ENCODE results near the gene NDUFC2. TPM values are rescaled to one million over a fixed set of nuclear protein-coding genes. Genes with fewer than 3 reads are reported as not detected.

The NDUFC2 gene
- total RNA-seq (100 to 1,000 TPM; 202 to 220 TPM), polyA plus RNA-seq (189 TPM)

DNA sequence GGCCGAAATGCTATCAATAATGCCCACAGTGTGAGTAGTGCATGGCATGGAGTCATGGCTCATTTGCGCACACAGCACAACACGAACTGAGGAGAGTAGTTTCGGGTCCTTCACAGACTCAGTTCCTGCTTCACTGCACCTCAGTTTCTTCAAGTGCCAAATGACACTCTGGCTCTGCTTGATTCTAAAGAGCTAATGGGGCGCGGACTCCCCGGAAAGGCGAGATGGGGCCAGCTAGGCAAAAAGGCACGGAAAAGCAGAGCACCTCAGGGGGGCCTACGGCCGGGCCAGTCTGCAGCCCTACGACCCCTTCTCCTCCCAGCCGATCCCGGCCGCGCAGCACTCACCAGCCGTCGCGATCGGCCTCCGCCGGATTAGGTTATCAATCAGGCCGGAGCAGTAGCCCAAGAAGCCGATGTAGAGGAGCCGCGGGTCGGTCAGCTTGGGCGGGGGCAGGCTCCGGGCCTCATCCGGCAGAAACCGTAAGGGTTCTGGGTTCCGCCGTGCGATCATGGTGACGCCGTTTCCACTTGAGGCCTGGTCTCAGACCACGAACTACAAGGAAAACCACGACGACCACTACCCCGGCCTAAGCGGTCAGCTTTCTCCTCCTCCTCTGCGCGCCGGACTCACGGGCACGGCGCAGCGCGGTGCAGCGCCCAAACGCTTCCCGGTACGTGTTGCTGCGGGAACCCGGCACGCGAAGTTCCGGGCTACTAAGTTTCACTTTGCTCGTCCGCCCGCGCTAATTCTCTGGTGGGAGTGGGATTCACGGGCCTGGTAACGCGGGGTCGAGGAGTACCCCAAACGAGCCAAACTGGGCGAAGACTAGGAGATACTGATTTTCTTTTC is at the start of gene NDUFC2:
Gene NDUFC2, minus strand, starts transcription at position 631 of the 852 bp plus-strand sequence. Its CDS starts 118 bp downstream, at position 513.
- Histone ChIP-seq H3K9me3 (ENCODE audit: low read length) (no peaks in the 10 kb centered on the region), H3K4me1 (ENCODE audit: insufficient read depth, low read length) (peaks cover 48% of the 10 kb centered on the region), H3K27ac (ENCODE audit: low read depth, low read length) (peak within 1 kb of the TSS; percentile 83), H3K36me3 (ENCODE audit: insufficient read depth, low read length) (no peaks in the 10 kb centered on the region), H3K4me3 (ENCODE audit: low read length) (peak within 1 kb of the TSS; percentile 82), H3K27me3 (ENCODE audit: insufficient read depth, low read length, poor library complexity, severe bottlenecking) (no peaks in the 10 kb centered on the region)
- peak; percentile 33 to 68 (median 52) for DNase-seq
- Mint-ChIP-seq H3K27me3 (no peaks in the 10 kb centered on the region), H3K36me3 (peaks cover 0 to 25% (median 3%) of the 10 kb centered on the region in 3 donors), H3K27ac (peak within 1 kb of the TSS; percentile 82 to 97 (median 94)), H3K9me3 (no peaks in the 10 kb centered on the region), H3K4me3 (peak within 1 kb of the TSS in 6 of 7 donors; percentile 95 to 98 (median 96)), H3K4me1 (peaks cover 52 to 73% (median 66%) of the 10 kb centered on the region in 3 donors)
- CTCF ChIA-PET, result interaction anchor here (0.8 to 1.3 kb wide), 3 partner anchors 32 to 60 kb away, joined by 3 to 4 read pairs (median 3); partner anchors contain the start of gene ALG8
- POLR2A ChIA-PET, result interaction anchor here (0.6 to 1.4 kb wide), 2 partner anchors 85 to 339 kb away, joined by 4 read pairs; partner anchors contain the start of genes GAB2 and INTS4

DNA sequence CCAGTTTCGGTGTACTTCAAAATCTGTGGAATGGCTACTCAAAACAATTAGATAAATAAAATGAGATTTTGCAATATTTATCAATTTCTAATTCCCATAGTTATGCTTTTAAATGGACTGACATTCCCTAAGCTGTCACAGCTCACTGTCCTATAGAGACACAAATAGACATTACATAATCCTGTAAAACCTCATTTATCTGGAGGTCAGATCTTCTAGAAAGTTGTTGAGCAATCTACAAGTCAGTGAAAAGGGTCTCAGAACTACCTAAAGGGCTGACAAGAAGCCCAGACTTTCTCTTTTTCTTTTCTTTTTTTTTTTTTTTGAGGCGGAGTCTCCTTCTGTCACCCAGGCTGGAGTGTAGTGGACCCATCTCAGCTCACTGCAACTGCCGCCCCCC is 47.7 kb upstream of the NDUFC2 start:
- peaks cover 5 to 14% (median 13%) of the 10 kb centered on the region in 3 donors for H3K4me1 Mint-ChIP-seq
- peaks cover 0 to 13% (median 1%) of the 10 kb centered on the region in 3 donors for H3K36me3 Mint-ChIP-seq
- POLR2A ChIA-PET, result no interaction called here
- no peak overlapping the region for H3K4me3 Mint-ChIP-seq
- H3K36me3 ChIP-seq (ENCODE audit: insufficient read depth, low read length), result peaks cover 11% of the 10 kb centered on the region
- H3K9me3 Mint-ChIP-seq, result no peaks in the 10 kb centered on the region
- H3K27me3 ChIP-seq (ENCODE audit: insufficient read depth, low read length, poor library complexity, severe bottlenecking), result no peaks in the 10 kb centered on the region
- no peak for DNase-seq
- no peak overlapping the region for H3K27ac Mint-ChIP-seq
- no peaks in the 10 kb centered on the region for H3K27me3 Mint-ChIP-seq
- H3K27ac ChIP-seq (ENCODE audit: low read depth, low read length), result no peak overlapping the region
- no peaks in the 10 kb centered on the region for H3K4me1 ChIP-seq (ENCODE audit: insufficient read depth, low read length)
- no peaks in the 10 kb centered on the region for H3K9me3 ChIP-seq (ENCODE audit: low read length)
- no peak overlapping the region for H3K4me3 ChIP-seq (ENCODE audit: low read length)
- CTCF ChIA-PET, result no interaction called here

DNA sequence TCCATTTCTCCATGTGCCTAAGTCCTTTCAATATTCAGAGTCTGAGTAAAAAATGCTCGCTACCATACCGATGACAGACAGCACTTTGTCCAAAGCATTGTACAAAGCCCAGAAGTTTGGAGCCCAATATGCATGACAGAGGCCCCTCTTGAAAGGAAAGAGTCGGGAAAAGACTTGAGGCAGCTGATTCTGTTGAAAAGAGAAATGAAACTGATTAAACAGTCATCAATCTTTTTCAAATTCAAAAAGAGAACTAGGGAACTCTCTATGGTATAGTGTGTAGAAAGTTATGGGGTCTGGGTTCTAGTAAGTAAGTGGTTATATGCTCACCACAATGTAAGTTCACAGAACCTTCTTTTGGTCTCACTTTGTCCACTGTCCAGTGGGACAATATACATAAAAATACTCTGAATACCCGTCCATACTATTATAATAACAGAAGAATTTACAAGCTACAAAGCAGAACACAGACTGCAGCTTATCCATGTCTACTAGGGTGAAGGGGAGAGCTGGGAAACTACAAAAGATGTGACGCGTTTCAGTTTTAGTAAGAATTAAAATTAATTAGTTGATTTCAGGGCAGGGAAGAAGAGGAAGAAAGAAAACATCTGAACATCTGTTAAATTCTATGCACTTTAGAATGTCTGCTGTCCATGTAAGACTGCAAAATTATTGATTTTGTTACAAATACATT is 33.1 kb upstream of the NDUFC2 start:
- Mint-ChIP-seq H3K4me1 (no peaks in the 10 kb centered on the region), H3K4me3 (no peak overlapping the region), H3K9me3 (no peaks in the 10 kb centered on the region), H3K36me3 (peaks cover 4 to 55% (median 26%) of the 10 kb centered on the region in 3 donors), H3K27me3 (no peaks in the 10 kb centered on the region), H3K27ac (peak overlapping the region in 1 of 8 donors; percentile 54)
- Histone ChIP-seq H3K27ac (ENCODE audit: low read depth, low read length) (no peak overlapping the region), H3K27me3 (ENCODE audit: insufficient read depth, low read length, poor library complexity, severe bottlenecking) (no peaks in the 10 kb centered on the region), H3K4me1 (ENCODE audit: insufficient read depth, low read length) (no peaks in the 10 kb centered on the region), H3K9me3 (ENCODE audit: low read length) (no peaks in the 10 kb centered on the region), H3K4me3 (ENCODE audit: low read length) (no peak overlapping the region), H3K36me3 (ENCODE audit: insufficient read depth, low read length) (peaks cover 11% of the 10 kb centered on the region)
- ChIA-PET CTCF (no interaction called here), POLR2A (no interaction called here)
- no peak for DNase-seq

DNA sequence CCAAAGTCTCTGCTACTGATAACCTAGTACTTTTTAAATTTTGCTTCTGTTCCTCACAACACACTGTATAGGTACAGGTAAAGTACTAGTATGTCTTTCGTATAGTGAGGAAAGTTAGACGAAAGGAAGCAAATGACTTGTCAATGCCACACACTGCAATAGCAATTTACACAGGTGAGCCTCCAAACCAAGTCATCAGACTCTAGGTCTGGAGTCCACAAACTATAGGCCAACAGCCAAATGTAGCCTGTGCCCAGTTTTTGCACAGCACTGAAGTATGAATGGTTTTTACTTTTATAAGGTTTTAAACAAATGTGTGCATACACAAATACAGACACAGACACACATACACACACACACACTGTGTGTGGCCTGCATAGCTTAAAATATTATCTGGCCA is 31.6 kb upstream of the NDUFC2 start:
- Histone ChIP-seq H3K4me1 (ENCODE audit: insufficient read depth, low read length) (no peaks in the 10 kb centered on the region), H3K9me3 (ENCODE audit: low read length) (no peaks in the 10 kb centered on the region), H3K27me3 (ENCODE audit: insufficient read depth, low read length, poor library complexity, severe bottlenecking) (no peaks in the 10 kb centered on the region), H3K27ac (ENCODE audit: low read depth, low read length) (no peak overlapping the region), H3K4me3 (ENCODE audit: low read length) (no peak overlapping the region), H3K36me3 (ENCODE audit: insufficient read depth, low read length) (peaks cover 11% of the 10 kb centered on the region)
- H3K27ac Mint-ChIP-seq, result peak overlapping the region in 1 of 8 donors; percentile 20
- H3K4me1 Mint-ChIP-seq, result no peaks in the 10 kb centered on the region
- peaks cover 8 to 53% (median 22%) of the 10 kb centered on the region in 3 donors for H3K36me3 Mint-ChIP-seq
- no peaks in the 10 kb centered on the region for H3K9me3 Mint-ChIP-seq
- CTCF ChIA-PET, result interaction anchor here (0.9 kb wide), 1 partner anchor 8 kb away, joined by 4 read pairs; no protein-coding TSS in a partner anchor
- no peaks in the 10 kb centered on the region for H3K27me3 Mint-ChIP-seq
- POLR2A ChIA-PET, result no interaction called here
- no peak overlapping the region for H3K4me3 Mint-ChIP-seq
- DNase-seq, result no peak

DNA sequence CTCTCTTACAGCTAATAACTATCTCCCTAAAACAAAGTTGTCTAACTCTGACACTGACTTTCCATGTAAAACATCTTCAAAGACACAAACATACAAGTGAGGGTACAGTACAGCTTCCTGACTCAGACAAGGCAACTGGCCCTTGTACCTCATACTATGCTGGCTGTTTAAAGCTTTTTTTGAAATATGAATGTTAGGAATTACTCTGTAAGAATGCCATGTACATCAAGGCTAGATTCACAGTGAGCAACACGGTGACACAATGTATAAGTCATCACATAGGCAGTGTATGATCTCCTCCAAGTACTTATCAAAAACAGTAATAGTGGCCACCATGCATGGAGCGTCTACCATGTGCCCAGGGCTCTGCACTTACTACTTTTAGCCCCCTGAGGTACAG is 31.2 kb upstream of the NDUFC2 start:
- ChIA-PET POLR2A (no interaction called here), CTCF (interaction anchor here (0.9 kb wide), 1 partner anchor 9 kb away, joined by 4 read pairs; no protein-coding TSS in a partner anchor)
- Histone ChIP-seq H3K4me3 (ENCODE audit: low read length) (no peak overlapping the region), H3K27me3 (ENCODE audit: insufficient read depth, low read length, poor library complexity, severe bottlenecking) (no peaks in the 10 kb centered on the region), H3K4me1 (ENCODE audit: insufficient read depth, low read length) (no peaks in the 10 kb centered on the region), H3K27ac (ENCODE audit: low read depth, low read length) (no peak overlapping the region), H3K9me3 (ENCODE audit: low read length) (no peaks in the 10 kb centered on the region), H3K36me3 (ENCODE audit: insufficient read depth, low read length) (peaks cover 11% of the 10 kb centered on the region)
- no peaks in the 10 kb centered on the region for H3K27me3 Mint-ChIP-seq
- peaks cover 9 to 55% (median 22%) of the 10 kb centered on the region in 3 donors for H3K36me3 Mint-ChIP-seq
- no peaks in the 10 kb centered on the region for H3K9me3 Mint-ChIP-seq
- peak overlapping the region in 1 of 8 donors; percentile 20 for H3K27ac Mint-ChIP-seq
- DNase-seq, result no peak
- no peak overlapping the region for H3K4me3 Mint-ChIP-seq
- H3K4me1 Mint-ChIP-seq, result no peaks in the 10 kb centered on the region

DNA sequence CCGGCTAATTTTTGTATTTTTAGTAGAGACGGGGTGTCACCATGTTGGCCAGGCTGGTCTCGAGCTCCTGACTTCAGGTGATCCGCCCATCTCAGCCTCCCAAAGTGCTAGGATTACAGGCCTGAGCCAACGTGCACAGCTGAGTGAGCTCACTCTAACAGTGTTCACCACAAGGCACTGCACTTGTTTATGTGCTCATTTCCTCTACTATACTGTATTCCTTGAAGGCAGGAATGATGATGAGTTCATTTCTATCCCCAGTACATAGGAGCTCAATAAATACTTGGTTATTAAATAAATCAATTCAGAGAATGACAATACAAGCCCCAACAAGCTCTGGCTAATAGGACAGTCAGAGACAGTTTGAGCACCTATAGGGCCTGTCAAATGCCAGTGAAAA is 30.7 kb upstream of the NDUFC2 start:
- Histone ChIP-seq H3K9me3 (ENCODE audit: low read length) (no peaks in the 10 kb centered on the region), H3K36me3 (ENCODE audit: insufficient read depth, low read length) (peaks cover 11% of the 10 kb centered on the region), H3K4me1 (ENCODE audit: insufficient read depth, low read length) (no peaks in the 10 kb centered on the region), H3K27me3 (ENCODE audit: insufficient read depth, low read length, poor library complexity, severe bottlenecking) (no peaks in the 10 kb centered on the region), H3K4me3 (ENCODE audit: low read length) (no peak overlapping the region), H3K27ac (ENCODE audit: low read depth, low read length) (no peak overlapping the region)
- no peak for DNase-seq
- Mint-ChIP-seq H3K27ac (peak overlapping the region in 1 of 8 donors; percentile 32), H3K27me3 (no peaks in the 10 kb centered on the region), H3K4me3 (no peak overlapping the region), H3K9me3 (no peaks in the 10 kb centered on the region), H3K4me1 (no peaks in the 10 kb centered on the region), H3K36me3 (peaks cover 9 to 54% (median 18%) of the 10 kb centered on the region in 3 donors)
- ChIA-PET POLR2A (no interaction called here), CTCF (interaction anchor here (0.9 kb wide), 1 partner anchor 9 kb away, joined by 4 read pairs; no protein-coding TSS in a partner anchor)

DNA sequence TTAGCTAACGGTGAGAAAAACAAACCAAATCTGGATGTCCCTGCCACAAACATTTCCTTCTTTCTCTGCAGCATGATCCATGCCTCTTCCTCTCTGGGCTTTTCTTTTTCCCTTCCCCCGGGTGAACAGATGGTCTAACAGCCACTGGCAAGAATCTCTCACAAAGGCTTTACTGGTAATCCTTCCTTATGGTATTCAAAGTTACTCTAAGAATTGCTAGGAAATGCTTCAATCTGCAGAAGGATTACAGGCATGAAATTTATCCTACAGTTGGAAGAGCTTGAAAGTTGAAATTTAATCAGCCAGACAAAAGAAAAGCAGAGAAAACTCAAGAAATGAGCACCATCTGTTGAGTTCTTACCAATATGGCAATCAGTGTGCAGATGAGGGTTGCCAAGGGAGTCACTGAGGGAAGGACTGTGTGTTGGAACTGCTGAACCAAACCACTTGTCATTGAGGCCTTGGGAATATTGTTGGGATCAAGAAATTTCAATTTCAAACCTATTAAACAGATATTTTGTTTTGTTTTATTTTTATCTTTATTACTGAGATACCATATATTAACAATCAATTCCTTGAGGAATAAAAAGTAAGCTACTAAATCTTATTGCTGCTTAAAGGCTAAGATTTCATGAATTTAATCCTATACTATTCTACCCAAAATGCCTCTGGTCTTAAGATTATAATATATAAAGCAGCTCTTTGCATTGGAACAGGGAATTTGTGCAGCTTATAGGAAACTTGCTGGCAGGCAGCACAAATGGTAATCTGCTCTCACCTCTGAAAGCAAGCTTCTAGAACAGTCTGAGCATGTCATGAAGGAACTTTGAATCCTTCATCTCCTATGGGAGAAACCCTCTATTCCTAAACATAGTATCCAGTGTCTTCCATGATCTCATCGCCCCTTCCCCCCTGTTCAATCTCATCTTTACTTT is 29.7 kb upstream of the NDUFC2 start:
- Mint-ChIP-seq H3K36me3 (peaks cover 9 to 55% (median 18%) of the 10 kb centered on the region in 3 donors), H3K9me3 (no peaks in the 10 kb centered on the region), H3K4me1 (no peaks in the 10 kb centered on the region), H3K27me3 (no peaks in the 10 kb centered on the region), H3K27ac (no peak overlapping the region), H3K4me3 (no peak overlapping the region)
- ChIA-PET POLR2A (no interaction called here), CTCF (no interaction called here)
- Histone ChIP-seq H3K4me1 (ENCODE audit: insufficient read depth, low read length) (no peaks in the 10 kb centered on the region), H3K27me3 (ENCODE audit: insufficient read depth, low read length, poor library complexity, severe bottlenecking) (no peaks in the 10 kb centered on the region), H3K27ac (ENCODE audit: low read depth, low read length) (no peak overlapping the region), H3K36me3 (ENCODE audit: insufficient read depth, low read length) (peaks cover 11% of the 10 kb centered on the region), H3K4me3 (ENCODE audit: low read length) (no peak overlapping the region), H3K9me3 (ENCODE audit: low read length) (no peaks in the 10 kb centered on the region)
- no peak for DNase-seq

Measured in CD8-positive, alpha-beta memory T cell (primary cell).